ENCODE data around the gene PIK3R6.

DNA sequence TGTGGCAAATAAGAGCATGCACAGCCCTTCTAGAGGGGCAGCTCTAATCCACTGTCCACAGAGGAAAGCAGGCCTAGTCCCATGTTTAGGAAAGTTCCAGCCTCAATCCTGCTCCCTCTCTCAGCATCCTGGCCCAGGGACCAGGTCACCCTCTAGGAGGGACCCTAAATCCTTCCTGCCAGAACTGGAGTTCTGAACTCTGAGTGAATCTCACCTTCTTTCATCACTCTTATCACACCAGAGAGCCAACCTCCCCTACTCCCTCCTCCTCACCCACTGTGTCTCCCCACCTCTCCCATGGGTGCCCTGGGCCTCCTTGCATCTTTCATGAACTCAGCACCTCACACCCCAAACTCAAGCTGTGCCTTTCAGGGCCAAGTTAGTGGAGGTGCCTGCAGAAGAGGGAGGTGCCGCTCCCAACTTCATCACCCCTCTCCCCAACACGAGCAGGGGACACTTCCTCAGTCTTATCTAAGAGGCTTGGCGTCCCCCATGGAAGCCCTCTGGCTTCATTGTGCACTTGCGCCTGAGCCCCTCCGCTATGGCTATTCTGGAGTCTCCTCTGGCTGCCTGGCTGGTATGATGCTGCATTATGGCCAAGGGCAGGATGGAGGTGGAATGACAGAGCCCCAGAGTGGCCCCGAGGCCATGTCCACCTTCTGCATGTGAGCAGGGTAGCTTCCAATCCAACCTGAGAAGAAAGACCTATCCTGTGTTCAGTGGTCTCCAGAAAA is 31.7 kb downstream of the PIK3R6 start:
- no peak for TF ChIP-seq MATR3 (CRISPR knock-in tag; IDR thresholded peaks at IDR 0.05)
- TF ChIP-seq CEBPB (IDR thresholded peaks at IDR 0.05; ENCODE audit: borderline replicate concordance, low read depth, low read length): no peak
- TF ChIP-seq SMAD9 (CRISPR knock-in tag; IDR thresholded peaks at IDR 0.05): no peak
- no peak for TF ChIP-seq EZH2 (conservative IDR thresholded peaks at IDR 0.05; ENCODE audit: low read depth, low read length)
- TF ChIP-seq GPN1 (CRISPR knock-in tag; IDR thresholded peaks at IDR 0.05; ENCODE audit: borderline replicate concordance): no peak
- TF ChIP-seq POLR2A (IDR thresholded peaks at IDR 0.05; ENCODE audit: insufficient read depth in 1 of 2, low read depth in 2 of 2, low read length in 2 of 2): no peak
- no peak for TF ChIP-seq PHF20 (CRISPR knock-in tag; IDR thresholded peaks at IDR 0.05)
- TF ChIP-seq EHMT2 (IDR thresholded peaks at IDR 0.05; ENCODE audit: borderline replicate concordance, low read depth, low read length): no peak
- no peak for TF ChIP-seq TCF7 (IDR thresholded peaks at IDR 0.05; ENCODE audit: low read depth)
- no peak for TF ChIP-seq RNF2 (conservative IDR thresholded peaks at IDR 0.05; ENCODE audit: low read depth)
- TF ChIP-seq CTCF (CRISPR knock-in tag; IDR thresholded peaks at IDR 0.05): no peak

Data from HepG2 (cell line).